Body of pancreas (tissue), 4 donors: Measurements from ENCODE around the gene PINK1. TPM values are rescaled to one million over a fixed set of nuclear protein-coding genes. Genes with fewer than 3 reads are reported as not detected.
A peak's percentile ranks its signal among the peaks of the same experiment; 100 is the strongest.

Source experiments
- ATAC-seq: fragments of 150-250 bp; one replicate; pipeline ENCODE4 v1.9.1; 2016
- DNase-seq, 4 donors: peaks; one replicate each; pipeline ENCODE4 v3.0.0-alpha.2; 2019
- H3K27ac ChIP-seq, 4 donors: fragments of 200-600 bp; sonication (generic); 1 replicate in 3 of 4; 2 replicates in 1 of 4; pipeline versions ENCODE4 v1.5.1 to v1.6.1; 2016 to 2019; ENCODE audit warnings: mild to moderate bottlenecking in 1 of 4, mixed read lengths in 1 of 4, moderate library complexity in 1 of 4
- H3K27me3 ChIP-seq, 2 donors: fragments of 200-600 bp; sonication (generic); one replicate each; pipeline ENCODE4 v1.6.0; 2016; ENCODE audit warnings: mild to moderate bottlenecking in 1 of 2
- H3K36me3 ChIP-seq, 2 donors: fragments of 200-600 bp; sonication (generic); replicated peaks in 1 of 2; 2 replicates each; pipeline ENCODE4 v1.5.1; 2016; ENCODE audit warnings: low read depth in 2 of 2; ENCODE audit not compliant: insufficient read depth in 1 of 2
- H3K4me1 ChIP-seq: fragments of 200-600 bp; sonication (generic); one replicate; pipeline ENCODE4 v1.6.0; 2016
- H3K4me3 ChIP-seq, 2 donors: fragments of 200-600 bp; sonication (generic); 1 replicate in 1 of 2; 2 replicates in 1 of 2; pipeline ENCODE4 v1.5.1; 2016 to 2019
- H3K9me3 ChIP-seq, 3 donors: fragments of 200-600 bp; sonication (generic); 1 replicate in 2 of 3; 2 replicates in 1 of 3; pipeline ENCODE4 v1.5.1; 2016
- POLR2A ChIP-seq, 3 donors: fragments of 450-650 bp; IDR thresholded peaks; one replicate each; pipeline ENCODE4 v1.6.1; 2016; ENCODE audit warnings: antibody characterized with exemption in 3 of 3, mild to moderate bottlenecking in 2 of 3
- WGBS, 2 donors: methylation state at CpG; one replicate each; pipeline ENCODE4 v1.1.5; 2017; 5-methylcytosine and 5-hydroxymethylcytosine counted together
- intact Hi-C: fragments of 100-400 bp; cut with DNase I; formaldehyde crosslinking; loops from one replicate; pipeline ENCODE4 v1.15.1; 2023
- total RNA-seq, 2 donors: library from RNA; depleted of rRNA; stranded (reverse); fragments of >200 nt; gene quantifications; one replicate each; pipeline ENCODE4 v1.1.0, GENCODE V29; 2016
- TF ChIP-seq, protein P1 (sequence below), 7 experiments: fragments of 450-650 bp in 4 of 7; fragments of 200-600 bp in 3 of 7; sonication (generic) in 3 of 7; IDR thresholded peaks; one replicate each; pipeline ENCODE4 v1.5.1; 2016 to 2019; ENCODE audit warnings: antibody characterized with exemption in 7 of 7

The PINK1 gene
- total RNA-seq, 2 donors from 2014 or later: 40.9 to 67.5 TPM

DNA sequence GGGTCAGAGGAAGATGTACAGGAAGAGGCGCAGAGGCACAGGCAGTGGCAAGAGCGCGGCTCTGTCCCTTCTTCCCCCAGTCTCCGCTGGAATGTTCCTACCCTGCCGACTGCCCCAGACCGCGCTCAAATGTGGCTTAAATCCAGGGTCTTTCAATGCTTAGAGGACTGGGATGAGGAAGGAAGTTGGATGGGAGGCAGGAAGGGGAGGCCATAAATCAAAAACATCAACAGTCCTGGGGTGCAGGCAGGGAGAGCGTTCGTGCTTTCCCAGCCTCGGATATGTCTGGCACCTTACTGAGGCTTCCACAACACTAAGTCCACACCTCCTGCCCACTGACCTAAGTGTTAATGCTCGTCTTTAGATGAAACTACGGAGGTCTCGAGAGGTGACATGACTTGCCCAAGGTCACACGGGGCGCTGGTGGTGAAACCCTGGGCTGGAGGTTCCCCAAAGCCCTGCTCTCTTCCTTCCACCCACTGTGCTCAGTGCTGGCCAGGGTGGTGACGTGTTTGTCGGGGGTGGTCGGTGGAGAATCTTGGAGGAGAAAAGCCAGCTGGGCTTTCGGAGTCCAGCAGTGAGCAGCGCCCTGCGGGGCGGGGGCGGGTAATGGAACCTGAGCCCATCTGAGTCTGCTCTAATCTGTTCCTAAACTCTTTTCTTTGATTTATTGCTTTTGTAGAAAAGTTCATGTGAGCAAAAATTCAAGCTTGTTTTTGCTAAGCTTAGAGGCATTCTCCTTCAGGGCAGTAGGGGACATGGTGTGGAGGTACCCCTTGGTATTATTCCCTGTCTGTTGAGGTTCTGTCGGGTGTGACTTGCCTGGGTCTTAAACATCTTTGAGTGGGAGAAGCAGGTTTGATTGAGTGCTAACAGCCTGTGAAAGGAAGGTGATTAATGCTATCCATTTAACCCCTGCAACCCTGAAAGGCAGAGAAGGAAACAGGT is 43.7 kb upstream of the PINK1 start:
- peak in 1 of 3 donors; percentile 7 for TF ChIP-seq POLR2A (IDR thresholded peaks at IDR 0.05)
- TF ChIP-seq, protein P1, sequence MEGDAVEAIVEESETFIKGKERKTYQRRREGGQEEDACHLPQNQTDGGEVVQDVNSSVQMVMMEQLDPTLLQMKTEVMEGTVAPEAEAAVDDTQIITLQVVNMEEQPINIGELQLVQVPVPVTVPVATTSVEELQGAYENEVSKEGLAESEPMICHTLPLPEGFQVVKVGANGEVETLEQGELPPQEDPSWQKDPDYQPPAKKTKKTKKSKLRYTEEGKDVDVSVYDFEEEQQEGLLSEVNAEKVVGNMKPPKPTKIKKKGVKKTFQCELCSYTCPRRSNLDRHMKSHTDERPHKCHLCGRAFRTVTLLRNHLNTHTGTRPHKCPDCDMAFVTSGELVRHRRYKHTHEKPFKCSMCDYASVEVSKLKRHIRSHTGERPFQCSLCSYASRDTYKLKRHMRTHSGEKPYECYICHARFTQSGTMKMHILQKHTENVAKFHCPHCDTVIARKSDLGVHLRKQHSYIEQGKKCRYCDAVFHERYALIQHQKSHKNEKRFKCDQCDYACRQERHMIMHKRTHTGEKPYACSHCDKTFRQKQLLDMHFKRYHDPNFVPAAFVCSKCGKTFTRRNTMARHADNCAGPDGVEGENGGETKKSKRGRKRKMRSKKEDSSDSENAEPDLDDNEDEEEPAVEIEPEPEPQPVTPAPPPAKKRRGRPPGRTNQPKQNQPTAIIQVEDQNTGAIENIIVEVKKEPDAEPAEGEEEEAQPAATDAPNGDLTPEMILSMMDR (IDR thresholded peaks at IDR 0.05): no peak
- Histone ChIP-seq H3K4me3 (no peak overlapping the region), H3K9me3 (no peaks in the 10 kb centered on the region), H3K36me3 (no peaks in the 10 kb centered on the region), H3K4me1 (no peaks in the 10 kb centered on the region), H3K27me3 (peaks cover 0 to 14% of the 10 kb centered on the region in 2 donors), H3K27ac (peak overlapping the region in 2 of 4 donors; percentile 28 to 56)
- 7 to 10% methylated on average over 15 to 24 of the region's 24 CpGs for WGBS, 2 donors
- DNase-seq: peak; percentile 19 to 62 (median 24)
- intact Hi-C loops: no loop called here
- peak; percentile 60 for ATAC-seq

DNA sequence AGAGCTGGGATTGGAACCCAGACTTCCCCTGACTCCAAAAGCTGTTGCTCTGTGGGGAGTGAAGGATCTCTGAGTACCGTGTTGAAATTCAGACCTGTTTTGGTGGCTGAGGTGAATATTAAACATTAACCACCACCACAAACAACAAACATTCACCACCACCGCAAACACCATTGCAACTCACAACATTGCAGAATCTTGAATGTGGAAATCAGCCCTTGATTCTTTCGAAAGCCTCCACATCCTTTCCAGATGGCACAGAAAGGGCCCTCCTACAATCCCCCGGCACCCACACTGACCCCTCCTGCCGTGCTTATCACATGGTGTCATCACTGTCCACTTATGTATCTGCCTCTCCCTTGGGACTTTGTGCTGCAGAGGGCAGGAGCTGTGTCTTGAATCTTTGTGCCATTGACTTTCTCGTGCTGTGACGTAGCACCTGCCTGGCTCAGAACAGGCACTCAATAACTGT is 42.9 kb upstream of the PINK1 start:
- ATAC-seq: no peak
- WGBS, 2 donors: 15 to 18% methylated on average over 7 of the region's 7 CpGs
- H3K36me3 ChIP-seq: no peaks in the 10 kb centered on the region
- H3K4me1 ChIP-seq: no peaks in the 10 kb centered on the region
- no peak for TF ChIP-seq POLR2A (IDR thresholded peaks at IDR 0.05)
- TF ChIP-seq, protein P1 (IDR thresholded peaks at IDR 0.05): no peak
- no peak overlapping the region for H3K4me3 ChIP-seq
- intact Hi-C loops: no loop called here
- DNase-seq: peak in 2 of 4 donors; percentile 11 to 55
- peak overlapping the region in 1 of 4 donors; percentile 56 for H3K27ac ChIP-seq
- H3K9me3 ChIP-seq: no peaks in the 10 kb centered on the region
- H3K27me3 ChIP-seq: peaks cover 0 to 14% of the 10 kb centered on the region in 2 donors

DNA sequence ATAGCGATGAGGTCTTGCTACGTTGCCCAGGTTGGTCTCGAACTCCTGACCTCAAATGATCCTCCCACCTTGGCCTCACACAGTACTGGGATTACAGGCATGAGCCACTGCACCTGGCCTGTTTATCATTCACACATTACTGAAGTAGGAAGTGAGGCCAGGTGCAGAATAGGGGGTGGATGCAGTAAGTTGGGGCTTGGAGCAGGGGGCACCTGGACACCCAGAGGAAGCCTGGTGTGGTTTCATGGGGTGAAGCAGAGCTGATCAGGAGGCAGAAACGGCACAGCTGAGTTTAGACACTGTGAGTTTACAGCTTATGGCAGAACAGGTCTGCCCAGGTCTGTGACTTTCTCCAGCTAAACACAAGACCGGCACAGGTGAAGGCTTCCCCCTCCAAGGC is 39.5 kb upstream of the PINK1 start:
- DNase-seq: no peak
- Histone ChIP-seq H3K4me1 (no peaks in the 10 kb centered on the region), H3K27me3 (peaks cover 0 to 5% of the 10 kb centered on the region in 2 donors), H3K27ac (no peak overlapping the region), H3K9me3 (no peaks in the 10 kb centered on the region), H3K36me3 (no peaks in the 10 kb centered on the region), H3K4me3 (no peak overlapping the region)
- ATAC-seq: no peak
- no peak for TF ChIP-seq POLR2A (IDR thresholded peaks at IDR 0.05)
- TF ChIP-seq, protein P1 (IDR thresholded peaks at IDR 0.05): no peak
- intact Hi-C loops: no loop called here
- 65 to 93% methylated on average over 3 to 5 of the region's 5 CpGs for WGBS, 2 donors

DNA sequence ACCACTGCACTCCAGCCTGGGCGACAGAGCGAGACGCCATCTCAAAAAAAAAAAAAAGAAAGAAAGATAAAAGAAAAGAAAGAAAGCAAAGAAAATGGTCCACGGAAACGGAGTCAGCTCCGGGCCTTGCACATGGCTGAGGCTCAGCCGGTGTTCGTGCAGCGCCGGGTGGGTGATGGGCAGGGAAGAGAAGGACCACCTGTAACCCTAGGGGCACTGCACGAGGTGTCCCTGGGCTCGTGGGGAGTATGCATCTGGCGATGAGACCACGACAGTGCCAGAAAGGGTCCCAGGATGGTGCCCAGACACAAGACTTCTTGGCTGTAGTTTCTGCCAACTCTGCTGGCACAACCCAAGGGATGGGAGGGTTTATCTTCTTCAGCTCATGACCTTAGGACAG is 38.5 kb upstream of the PINK1 start:
- Histone ChIP-seq H3K4me1 (no peaks in the 10 kb centered on the region), H3K27ac (no peak overlapping the region), H3K27me3 (peaks cover 0 to under 1% of the 10 kb centered on the region in 2 donors), H3K9me3 (no peaks in the 10 kb centered on the region), H3K4me3 (no peak overlapping the region), H3K36me3 (no peaks in the 10 kb centered on the region)
- ATAC-seq (no peak), DNase-seq (no peak)
- TF ChIP-seq, protein P1 (IDR thresholded peaks at IDR 0.05): no peak
- no peak for TF ChIP-seq POLR2A (IDR thresholded peaks at IDR 0.05)
- intact Hi-C loops: no loop called here
- 76 to 81% methylated on average over 12 to 14 of the region's 14 CpGs for WGBS, 2 donors
